ENCODE measurements around the gene ORAI3.
"Not testable (repeated sequence)": the region's sequence is repeated elsewhere in the genome, so short reads cannot be mapped to it uniquely, and the experiment has no call there.

The ORAI3 gene

DNA sequence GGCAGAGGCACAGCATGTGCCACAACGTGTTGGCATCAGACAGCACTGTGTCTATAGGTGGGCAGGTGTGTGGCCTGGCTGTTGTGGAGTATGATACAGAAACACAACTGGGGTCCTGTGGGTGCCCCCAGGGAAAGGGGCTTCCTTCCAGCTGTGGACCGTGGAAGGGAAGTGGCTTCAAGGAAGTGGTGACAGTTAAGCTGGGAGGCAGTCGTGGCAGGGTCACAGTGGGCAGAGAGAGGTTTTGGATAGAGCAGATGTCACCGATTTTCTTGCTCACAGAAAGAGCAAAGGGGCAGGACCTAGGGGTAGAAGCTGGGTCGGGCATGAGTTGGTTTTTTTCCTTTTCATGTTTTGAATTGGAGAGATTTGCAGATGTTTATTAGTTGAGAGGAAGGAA is 11.2 kb upstream of the ORAI3 start:
- DNase-seq (ENCODE audit: low read depth): no peak
- no peak overlapping the region for H3K4me3 ChIP-seq (replicated peaks; ENCODE audit: low read depth, low read length)
- TF ChIP-seq, protein P1, sequence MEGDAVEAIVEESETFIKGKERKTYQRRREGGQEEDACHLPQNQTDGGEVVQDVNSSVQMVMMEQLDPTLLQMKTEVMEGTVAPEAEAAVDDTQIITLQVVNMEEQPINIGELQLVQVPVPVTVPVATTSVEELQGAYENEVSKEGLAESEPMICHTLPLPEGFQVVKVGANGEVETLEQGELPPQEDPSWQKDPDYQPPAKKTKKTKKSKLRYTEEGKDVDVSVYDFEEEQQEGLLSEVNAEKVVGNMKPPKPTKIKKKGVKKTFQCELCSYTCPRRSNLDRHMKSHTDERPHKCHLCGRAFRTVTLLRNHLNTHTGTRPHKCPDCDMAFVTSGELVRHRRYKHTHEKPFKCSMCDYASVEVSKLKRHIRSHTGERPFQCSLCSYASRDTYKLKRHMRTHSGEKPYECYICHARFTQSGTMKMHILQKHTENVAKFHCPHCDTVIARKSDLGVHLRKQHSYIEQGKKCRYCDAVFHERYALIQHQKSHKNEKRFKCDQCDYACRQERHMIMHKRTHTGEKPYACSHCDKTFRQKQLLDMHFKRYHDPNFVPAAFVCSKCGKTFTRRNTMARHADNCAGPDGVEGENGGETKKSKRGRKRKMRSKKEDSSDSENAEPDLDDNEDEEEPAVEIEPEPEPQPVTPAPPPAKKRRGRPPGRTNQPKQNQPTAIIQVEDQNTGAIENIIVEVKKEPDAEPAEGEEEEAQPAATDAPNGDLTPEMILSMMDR (IDR thresholded peaks at IDR 0.05; ENCODE audit: low read length, missing control alignments): no peak

DNA sequence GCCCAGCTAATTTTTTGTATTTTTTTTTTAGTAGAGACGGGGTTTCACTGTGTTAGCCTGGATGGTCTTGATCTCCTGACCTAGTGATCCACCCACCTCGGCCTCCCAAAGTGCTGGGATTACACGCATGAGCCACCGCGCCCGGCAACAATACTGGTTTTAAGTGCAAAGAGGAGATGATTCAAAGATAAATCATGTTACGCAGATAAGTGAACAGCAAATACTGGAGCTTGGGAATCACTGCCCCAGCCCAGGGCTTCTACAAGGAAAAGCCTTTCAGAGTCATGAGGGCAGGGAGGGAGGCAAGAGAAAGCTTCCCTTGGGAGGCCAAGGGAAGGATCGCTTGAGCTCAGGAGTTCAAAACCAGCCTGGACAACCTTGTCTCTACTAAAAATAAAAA is 9.3 kb upstream of the ORAI3 start:
- DNase-seq (ENCODE audit: low read depth); H3K4me3 ChIP-seq (replicated peaks; ENCODE audit: low read depth, low read length): not testable (repeated sequence)

DNA sequence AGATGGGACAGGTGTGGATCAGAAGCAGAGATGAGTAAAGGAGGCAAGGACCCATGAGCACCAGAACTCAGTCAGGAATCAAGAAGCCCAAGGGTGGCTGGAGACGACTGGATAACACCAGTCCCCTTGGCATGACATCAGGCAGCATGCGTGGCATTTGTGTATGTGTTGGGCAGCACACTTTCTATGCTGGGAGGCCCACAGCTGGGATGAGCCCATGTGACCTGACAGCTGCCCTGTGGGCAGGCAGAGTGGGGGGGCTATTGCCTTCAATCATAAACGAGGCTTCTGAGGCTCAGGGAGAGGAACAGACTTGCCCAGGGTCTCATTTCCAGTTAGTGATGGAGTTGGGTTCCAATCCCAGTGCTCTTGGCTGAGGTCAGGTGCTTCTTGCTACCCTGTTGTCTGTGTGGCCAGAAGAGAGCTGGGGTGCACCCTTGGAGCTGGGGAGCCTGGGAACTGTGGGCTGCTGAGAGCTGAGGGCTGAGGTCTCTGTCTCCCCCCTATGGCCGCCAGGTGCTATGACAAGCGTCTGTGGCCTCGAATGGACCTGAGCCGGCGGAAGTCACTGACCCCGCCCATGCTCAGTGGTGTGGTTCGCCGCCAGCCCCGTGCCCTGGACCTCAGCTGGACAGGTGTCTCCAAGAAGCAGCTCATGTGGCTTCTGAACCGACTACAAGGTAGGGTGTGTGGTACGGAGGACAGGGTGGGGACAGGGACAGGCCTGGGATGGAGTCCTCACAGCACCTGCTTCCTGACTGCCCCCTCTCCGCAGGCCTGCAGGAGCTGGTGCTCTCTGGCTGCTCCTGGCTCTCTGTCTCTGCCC is 7.1 kb upstream of the ORAI3 start:
- DNase-seq (ENCODE audit: low read depth): peak; percentile 70

DNA sequence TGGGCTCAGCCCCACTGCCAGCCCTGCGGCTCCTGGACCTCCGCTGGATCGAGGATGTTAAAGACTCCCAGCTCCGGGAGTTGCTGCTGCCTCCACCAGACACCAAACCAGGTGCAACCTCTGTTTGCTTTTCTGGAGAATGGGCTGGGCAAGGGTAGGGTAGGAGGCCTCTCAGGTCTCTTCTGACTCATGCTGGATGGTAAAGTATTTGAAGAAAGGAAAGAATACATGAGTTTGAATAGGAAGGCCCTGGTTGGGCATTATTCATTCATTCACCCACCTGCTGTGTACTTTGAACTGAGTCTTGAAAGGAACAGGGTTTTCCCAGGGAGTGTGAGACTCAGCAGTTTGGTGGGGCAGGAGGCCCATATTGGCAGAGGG is 6.5 kb upstream of the ORAI3 start:
- TF ChIP-seq, protein P1 (IDR thresholded peaks at IDR 0.05; ENCODE audit: low read length, missing control alignments): no peak
- H3K4me3 ChIP-seq (replicated peaks; ENCODE audit: low read depth, low read length): no peak overlapping the region
- no peak for DNase-seq (ENCODE audit: low read depth)

More for the DNA sequence above, 7.1 kb upstream of the ORAI3 start:
- TF ChIP-seq, protein P1 (IDR thresholded peaks at IDR 0.05; ENCODE audit: low read length, missing control alignments): peak; percentile 91
- H3K4me3 ChIP-seq (replicated peaks; ENCODE audit: low read depth, low read length): no peak overlapping the region

DNA sequence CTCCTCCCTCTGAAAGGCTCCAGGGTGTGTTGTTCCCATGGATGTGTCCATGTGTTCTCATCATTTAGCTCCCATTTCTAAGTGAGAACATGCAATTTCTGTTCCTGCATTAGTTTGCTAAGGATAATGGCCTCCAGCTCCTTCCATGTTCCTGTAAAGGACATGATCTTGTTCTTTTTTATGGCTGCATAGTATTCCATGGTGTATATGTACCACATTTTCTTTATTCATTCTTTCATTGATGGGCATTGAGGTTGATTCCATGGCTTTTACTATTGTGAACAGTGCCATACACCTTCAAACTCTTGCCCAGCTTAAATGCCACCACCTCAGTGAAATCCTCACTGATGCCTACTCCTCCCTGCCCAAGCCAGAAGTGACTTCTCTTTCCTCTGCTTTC is 4.5 kb upstream of the ORAI3 start:
- TF ChIP-seq, protein P1 (IDR thresholded peaks at IDR 0.05; ENCODE audit: low read length, missing control alignments): no peak

DNA sequence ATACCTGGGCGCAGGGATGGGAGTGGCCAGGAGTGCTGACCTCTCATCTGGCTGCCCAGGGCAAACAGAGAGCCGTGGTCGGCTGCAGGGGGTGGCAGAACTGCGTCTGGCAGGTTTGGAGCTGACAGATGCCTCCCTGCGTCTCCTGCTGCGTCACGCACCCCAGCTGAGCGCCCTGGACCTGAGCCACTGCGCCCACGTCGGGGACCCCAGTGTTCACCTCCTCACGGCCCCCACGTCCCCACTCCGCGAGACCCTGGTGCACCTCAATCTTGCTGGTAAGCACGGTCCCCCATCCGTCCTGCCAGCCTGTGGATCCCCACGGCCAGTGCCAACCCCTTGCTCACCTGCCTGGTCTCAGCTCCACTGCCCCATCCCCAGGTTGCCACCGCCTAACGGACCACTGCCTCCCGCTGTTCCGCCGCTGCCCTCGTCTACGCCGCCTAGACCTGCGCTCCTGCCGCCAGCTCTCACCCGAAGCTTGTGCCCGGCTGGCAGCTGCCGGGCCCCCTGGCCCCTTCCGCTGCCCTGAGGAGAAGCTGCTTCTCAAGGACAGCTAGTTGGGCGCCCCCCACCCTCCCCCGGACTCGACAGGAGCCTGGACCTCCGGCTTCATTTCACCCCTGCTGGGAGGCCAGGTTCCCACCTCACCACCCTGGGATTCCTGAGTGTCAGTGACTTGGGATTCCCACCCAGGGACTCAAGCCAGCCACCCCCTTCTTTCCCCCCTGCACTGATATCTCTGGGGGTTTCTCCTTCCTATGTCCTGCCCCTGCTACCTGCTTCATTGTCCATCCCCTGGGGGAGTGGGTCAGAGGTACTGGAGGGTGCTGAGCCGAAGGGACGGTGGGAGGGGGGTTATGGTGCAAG is 2.0 kb upstream of the ORAI3 start:
- no peak overlapping the region for H3K4me3 ChIP-seq (replicated peaks; ENCODE audit: low read depth, low read length)
- no peak for DNase-seq (ENCODE audit: low read depth)
- TF ChIP-seq, protein P1 (IDR thresholded peaks at IDR 0.05; ENCODE audit: low read length, missing control alignments): no peak

More for the DNA sequence above, 4.5 kb upstream of the ORAI3 start:
- DNase-seq (ENCODE audit: low read depth): no peak
- H3K4me3 ChIP-seq (replicated peaks; ENCODE audit: low read depth, low read length): no peak overlapping the region

DNA sequence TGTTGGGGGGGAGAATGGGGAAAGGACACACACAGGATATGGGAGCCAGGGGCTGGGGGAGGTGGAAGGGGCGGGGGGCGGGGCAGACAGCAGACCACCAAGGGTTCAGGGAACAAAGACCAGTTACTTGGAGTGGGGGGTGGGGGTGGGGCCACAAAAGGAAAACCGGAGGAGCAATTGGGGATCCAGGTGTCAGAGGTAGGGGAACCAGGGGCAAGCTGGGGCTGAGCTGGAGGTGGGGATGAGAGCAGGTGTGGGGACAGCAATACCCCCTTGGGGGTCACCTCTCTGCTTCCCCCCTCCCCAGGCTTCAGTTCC is 1.4 kb upstream of the ORAI3 start:
- DNase-seq (ENCODE audit: low read depth): no peak
- no peak overlapping the region for H3K4me3 ChIP-seq (replicated peaks; ENCODE audit: low read depth, low read length)
- TF ChIP-seq, protein P1 (IDR thresholded peaks at IDR 0.05; ENCODE audit: low read length, missing control alignments): no peak
